ENCODE measurements around the gene LCMT1. TPM values are rescaled to one million over a fixed set of nuclear protein-coding genes. Genes with fewer than 3 reads are reported as not detected.

LCMT1 gene
- total RNA-seq, 4 donors from 2014 or later: 10.8 to 24.5 (median 18.0) TPM

DNA sequence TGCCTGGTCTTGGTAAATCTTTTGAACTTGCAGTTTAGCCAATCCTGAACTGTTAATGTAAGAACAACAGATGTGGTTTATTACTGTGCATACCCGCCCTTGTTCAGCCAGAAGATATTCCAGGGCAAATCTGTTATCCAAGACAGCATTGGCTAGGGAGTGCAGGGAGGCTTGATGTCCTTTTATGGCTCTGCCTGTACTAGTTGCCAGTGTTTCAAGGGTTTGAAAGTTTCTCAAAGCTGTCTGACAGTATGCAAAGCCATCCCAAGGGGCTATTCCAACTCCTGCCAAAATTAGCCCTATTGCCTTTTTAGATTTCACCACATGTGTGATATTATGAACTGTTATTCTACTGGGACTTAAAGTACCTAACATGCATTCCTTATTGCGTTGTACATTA is 30.1 kb downstream of the LCMT1 start:
- H3K27ac ChIP-seq (replicated peaks in 1 of 4): no peak overlapping the region
- no peaks in the 10 kb centered on the region for H3K9me3 ChIP-seq
- DNase-seq (ENCODE audit: extremely low spot score): no peak
- H3K4me1 ChIP-seq: peaks cover 0 to 15% (median 7%) of the 10 kb centered on the region in 4 donors
- no peak for TF ChIP-seq EP300 (IDR thresholded peaks at IDR 0.05)
- TF ChIP-seq POLR2A (IDR thresholded peaks at IDR 0.05; ENCODE audit: low read depth): no peak
- TF ChIP-seq, protein P1, sequence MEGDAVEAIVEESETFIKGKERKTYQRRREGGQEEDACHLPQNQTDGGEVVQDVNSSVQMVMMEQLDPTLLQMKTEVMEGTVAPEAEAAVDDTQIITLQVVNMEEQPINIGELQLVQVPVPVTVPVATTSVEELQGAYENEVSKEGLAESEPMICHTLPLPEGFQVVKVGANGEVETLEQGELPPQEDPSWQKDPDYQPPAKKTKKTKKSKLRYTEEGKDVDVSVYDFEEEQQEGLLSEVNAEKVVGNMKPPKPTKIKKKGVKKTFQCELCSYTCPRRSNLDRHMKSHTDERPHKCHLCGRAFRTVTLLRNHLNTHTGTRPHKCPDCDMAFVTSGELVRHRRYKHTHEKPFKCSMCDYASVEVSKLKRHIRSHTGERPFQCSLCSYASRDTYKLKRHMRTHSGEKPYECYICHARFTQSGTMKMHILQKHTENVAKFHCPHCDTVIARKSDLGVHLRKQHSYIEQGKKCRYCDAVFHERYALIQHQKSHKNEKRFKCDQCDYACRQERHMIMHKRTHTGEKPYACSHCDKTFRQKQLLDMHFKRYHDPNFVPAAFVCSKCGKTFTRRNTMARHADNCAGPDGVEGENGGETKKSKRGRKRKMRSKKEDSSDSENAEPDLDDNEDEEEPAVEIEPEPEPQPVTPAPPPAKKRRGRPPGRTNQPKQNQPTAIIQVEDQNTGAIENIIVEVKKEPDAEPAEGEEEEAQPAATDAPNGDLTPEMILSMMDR (IDR thresholded peaks at IDR 0.05): no peak
- no peak for TF ChIP-seq POLR2AphosphoS5 (IDR thresholded peaks at IDR 0.05)
- no peaks in the 10 kb centered on the region for H3K27me3 ChIP-seq
- WGBS: 67% methylated on average over 1 of the region's 2 CpGs
- no peak overlapping the region for H3K4me3 ChIP-seq
- intact Hi-C loops (cut with DNase I): no loop called here
- H3K36me3 ChIP-seq: peaks cover 38 to 98% (median 74%) of the 10 kb centered on the region in 4 donors

DNA sequence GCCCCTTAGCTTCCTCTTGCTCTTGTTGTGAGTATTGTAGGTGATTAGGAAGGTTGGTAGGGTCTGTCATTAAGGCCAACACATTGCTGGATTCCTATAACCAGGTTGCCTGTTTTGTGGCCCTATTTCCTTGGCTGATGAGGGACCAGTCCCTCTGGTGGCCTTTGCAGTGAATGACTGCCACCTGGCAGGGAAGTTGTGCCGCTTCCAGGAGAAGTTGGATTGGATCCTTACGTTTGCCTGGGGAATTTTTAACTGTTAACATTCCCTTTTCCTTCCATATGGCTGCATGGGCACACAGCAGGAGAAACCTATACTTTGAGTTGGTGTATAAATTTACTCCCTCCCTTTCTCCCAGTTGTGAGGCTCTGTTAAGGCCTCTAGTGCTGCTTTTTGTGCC is 32.4 kb downstream of the LCMT1 start:
- TF ChIP-seq, protein P1 (IDR thresholded peaks at IDR 0.05): no peak
- TF ChIP-seq POLR2AphosphoS5 (IDR thresholded peaks at IDR 0.05) (no peak), POLR2A (IDR thresholded peaks at IDR 0.05; ENCODE audit: low read depth) (no peak), EP300 (IDR thresholded peaks at IDR 0.05) (no peak)
- 65% methylated on average over 2 of the region's 2 CpGs for WGBS
- H3K36me3 ChIP-seq: peaks cover 28 to 94% (median 71%) of the 10 kb centered on the region in 4 donors
- DNase-seq (ENCODE audit: extremely low spot score): no peak
- peaks cover 0 to 15% (median 7%) of the 10 kb centered on the region in 4 donors for H3K4me1 ChIP-seq
- no peaks in the 10 kb centered on the region for H3K9me3 ChIP-seq
- H3K27me3 ChIP-seq: no peaks in the 10 kb centered on the region
- intact Hi-C loops (cut with DNase I): no loop called here
- no peak overlapping the region for H3K27ac ChIP-seq (replicated peaks in 1 of 4)
- no peak overlapping the region for H3K4me3 ChIP-seq

DNA sequence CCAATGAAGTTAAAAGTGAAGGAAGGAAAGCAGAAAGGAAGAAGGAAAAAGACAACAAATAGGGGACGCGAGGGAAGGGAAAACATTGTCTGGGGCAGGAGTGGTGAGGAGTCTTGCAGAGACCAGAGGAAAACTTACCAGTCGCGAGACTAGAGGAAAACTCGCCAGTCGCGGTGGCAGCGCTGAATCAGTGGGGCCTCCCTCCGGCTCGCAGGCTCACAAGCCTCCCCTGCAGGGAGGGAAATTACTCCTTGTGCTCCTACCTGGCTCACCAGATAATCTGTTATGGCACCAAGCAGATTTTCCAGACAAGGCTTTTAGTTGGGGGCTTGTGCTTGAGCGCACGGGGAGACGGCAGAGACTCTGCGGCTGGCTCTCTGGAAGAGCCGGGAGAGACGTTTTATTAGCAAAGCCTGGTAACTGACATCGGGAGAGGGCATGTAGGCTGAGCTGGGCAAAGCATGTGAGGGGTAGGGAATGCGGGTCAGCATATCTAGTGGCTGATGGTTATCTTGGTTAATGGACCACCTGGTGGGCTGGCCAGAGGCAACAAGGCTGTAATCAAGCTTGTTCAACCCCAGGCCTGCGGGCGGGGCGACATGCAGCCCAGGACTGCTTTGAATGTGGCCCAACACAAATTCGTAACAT is 37.1 kb downstream of the LCMT1 start:
- no peaks in the 10 kb centered on the region for H3K9me3 ChIP-seq
- intact Hi-C loops (cut with DNase I): no loop called here
- 91% methylated on average over 18 of the region's 22 CpGs for WGBS
- TF ChIP-seq EP300 (IDR thresholded peaks at IDR 0.05): no peak
- no peak for TF ChIP-seq POLR2AphosphoS5 (IDR thresholded peaks at IDR 0.05)
- TF ChIP-seq, protein P1 (IDR thresholded peaks at IDR 0.05): no peak
- TF ChIP-seq POLR2A (IDR thresholded peaks at IDR 0.05; ENCODE audit: low read depth): no peak
- no peak overlapping the region for H3K27ac ChIP-seq (replicated peaks in 1 of 4)
- H3K4me1 ChIP-seq: no peaks in the 10 kb centered on the region
- no peaks in the 10 kb centered on the region for H3K27me3 ChIP-seq
- no peak for DNase-seq (ENCODE audit: extremely low spot score)
- H3K36me3 ChIP-seq: peaks cover 11 to 81% (median 48%) of the 10 kb centered on the region in 4 donors
- H3K4me3 ChIP-seq: no peak overlapping the region

DNA sequence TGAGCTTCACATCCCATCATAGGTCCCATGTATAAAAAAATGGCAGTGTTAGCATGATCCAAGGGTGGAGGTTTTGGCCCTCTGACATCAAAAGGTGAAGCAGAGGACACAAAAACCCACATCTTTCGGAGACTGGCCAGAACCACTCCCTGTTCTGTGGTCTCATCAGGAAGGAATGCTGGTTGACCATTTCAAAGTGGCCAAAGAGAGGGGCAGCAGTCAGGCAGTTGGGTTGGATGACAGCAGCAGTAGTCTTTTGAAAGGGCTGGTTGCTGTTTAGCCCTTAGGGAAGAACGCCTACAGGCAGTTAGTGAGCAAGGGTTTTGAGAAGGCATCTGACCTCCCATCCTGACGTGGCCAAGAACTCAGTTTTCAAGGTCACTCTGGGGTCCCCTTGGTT is 40.5 kb downstream of the LCMT1 start:
- H3K36me3 ChIP-seq: peaks cover 9 to 79% (median 57%) of the 10 kb centered on the region in 4 donors
- no peak for DNase-seq (ENCODE audit: extremely low spot score)
- intact Hi-C loops (cut with DNase I): no loop called here
- H3K27me3 ChIP-seq: no peaks in the 10 kb centered on the region
- H3K27ac ChIP-seq (replicated peaks in 1 of 4): no peak overlapping the region
- no peaks in the 10 kb centered on the region for H3K4me1 ChIP-seq
- H3K9me3 ChIP-seq: no peaks in the 10 kb centered on the region
- WGBS: 92% methylated on average over 3 of the region's 3 CpGs
- TF ChIP-seq, protein P1 (IDR thresholded peaks at IDR 0.05): no peak
- TF ChIP-seq EP300 (IDR thresholded peaks at IDR 0.05) (no peak), POLR2A (IDR thresholded peaks at IDR 0.05; ENCODE audit: low read depth) (no peak), POLR2AphosphoS5 (IDR thresholded peaks at IDR 0.05) (no peak)
- no peak overlapping the region for H3K4me3 ChIP-seq

Data from esophagus muscularis mucosa (tissue), 4 donors.